Measurements from ENCODE around the gene EXT2.

Gene EXT2

GRCh38 chr11:44138286-44138685 lies 42.8 kb downstream of the EXT2 start:
- Histone ChIP-seq H3K27me3 (ENCODE audit: control insufficient read depth, insufficient read depth, low read length) (no peaks in the 10 kb centered on the region), H3K9me3 (ENCODE audit: control insufficient read depth, insufficient read depth, low read length) (no peaks in the 10 kb centered on the region), H3K9ac (ENCODE audit: low read depth, low read length) (no peak overlapping the region), H3K36me3 (ENCODE audit: control insufficient read depth, insufficient read depth, low read length) (no peaks in the 10 kb centered on the region), H3K4me3 (ENCODE audit: low read depth, low read length) (no peak overlapping the region), H3K4me1 (ENCODE audit: control insufficient read depth, insufficient read depth, low read length) (no peaks in the 10 kb centered on the region)

GRCh38 chr11:44138980-44139379 lies 43.5 kb downstream of the EXT2 start:
- Histone ChIP-seq H3K9me3 (ENCODE audit: control insufficient read depth, insufficient read depth, low read length) (no peaks in the 10 kb centered on the region), H3K36me3 (ENCODE audit: control insufficient read depth, insufficient read depth, low read length) (no peaks in the 10 kb centered on the region), H3K9ac (ENCODE audit: low read depth, low read length) (no peak overlapping the region), H3K4me1 (ENCODE audit: control insufficient read depth, insufficient read depth, low read length) (no peaks in the 10 kb centered on the region), H3K27me3 (ENCODE audit: control insufficient read depth, insufficient read depth, low read length) (no peaks in the 10 kb centered on the region), H3K4me3 (ENCODE audit: low read depth, low read length) (no peak overlapping the region)

- Histone ChIP-seq H3K27me3 (ENCODE audit: control insufficient read depth, insufficient read depth, low read length) (no peaks in the 10 kb centered on the region), H3K36me3 (ENCODE audit: control insufficient read depth, insufficient read depth, low read length) (no peaks in the 10 kb centered on the region), H3K9me3 (ENCODE audit: control insufficient read depth, insufficient read depth, low read length) (no peaks in the 10 kb centered on the region), H3K4me3 (ENCODE audit: low read depth, low read length) (no peak overlapping the region), H3K4me1 (ENCODE audit: control insufficient read depth, insufficient read depth, low read length) (no peaks in the 10 kb centered on the region), H3K9ac (ENCODE audit: low read depth, low read length) (no peak overlapping the region)
Measured at GRCh38 chr11:44139565-44140330, 44.3 kb downstream of the EXT2 start.

- no peaks in the 10 kb centered on the region for H3K9me3 ChIP-seq (ENCODE audit: control insufficient read depth, insufficient read depth, low read length)
- H3K9ac ChIP-seq (ENCODE audit: low read depth, low read length) = no peak overlapping the region
- no peaks in the 10 kb centered on the region for H3K27me3 ChIP-seq (ENCODE audit: control insufficient read depth, insufficient read depth, low read length)
- H3K4me1 ChIP-seq (ENCODE audit: control insufficient read depth, insufficient read depth, low read length) = no peaks in the 10 kb centered on the region
- H3K4me3 ChIP-seq (ENCODE audit: low read depth, low read length) = no peak overlapping the region
- H3K36me3 ChIP-seq (ENCODE audit: control insufficient read depth, insufficient read depth, low read length) = no peaks in the 10 kb centered on the region
Measured at GRCh38 chr11:44140372-44140771, 44.9 kb downstream of the EXT2 start.

- Histone ChIP-seq H3K9me3 (ENCODE audit: control insufficient read depth, insufficient read depth, low read length) (no peaks in the 10 kb centered on the region), H3K4me3 (ENCODE audit: low read depth, low read length) (no peak overlapping the region), H3K36me3 (ENCODE audit: control insufficient read depth, insufficient read depth, low read length) (no peaks in the 10 kb centered on the region), H3K27me3 (ENCODE audit: control insufficient read depth, insufficient read depth, low read length) (no peaks in the 10 kb centered on the region), H3K9ac (ENCODE audit: low read depth, low read length) (no peak overlapping the region), H3K4me1 (ENCODE audit: control insufficient read depth, insufficient read depth, low read length) (no peaks in the 10 kb centered on the region)
Measured at GRCh38 chr11:44140805-44141204, 45.3 kb downstream of the EXT2 start.

- Histone ChIP-seq H3K4me3 (ENCODE audit: low read depth, low read length) (no peak overlapping the region), H3K9ac (ENCODE audit: low read depth, low read length) (no peak overlapping the region), H3K27me3 (ENCODE audit: control insufficient read depth, insufficient read depth, low read length) (no peaks in the 10 kb centered on the region), H3K36me3 (ENCODE audit: control insufficient read depth, insufficient read depth, low read length) (no peaks in the 10 kb centered on the region), H3K4me1 (ENCODE audit: control insufficient read depth, insufficient read depth, low read length) (no peaks in the 10 kb centered on the region), H3K9me3 (ENCODE audit: control insufficient read depth, insufficient read depth, low read length) (no peaks in the 10 kb centered on the region)
Measured at GRCh38 chr11:44143987-44144909, 48.8 kb downstream of the EXT2 start.

- no peaks in the 10 kb centered on the region for H3K36me3 ChIP-seq (ENCODE audit: control insufficient read depth, insufficient read depth, low read length)
- H3K4me3 ChIP-seq (ENCODE audit: low read depth, low read length) = no peak overlapping the region
- no peaks in the 10 kb centered on the region for H3K9me3 ChIP-seq (ENCODE audit: control insufficient read depth, insufficient read depth, low read length)
- H3K27me3 ChIP-seq (ENCODE audit: control insufficient read depth, insufficient read depth, low read length) = no peaks in the 10 kb centered on the region
- H3K9ac ChIP-seq (ENCODE audit: low read depth, low read length) = no peak overlapping the region
- H3K4me1 ChIP-seq (ENCODE audit: control insufficient read depth, insufficient read depth, low read length) = no peaks in the 10 kb centered on the region
Measured at GRCh38 chr11:44145011-44145775, 49.7 kb downstream of the EXT2 start.

GRCh38 chr11:44146931-44147330 lies 51.5 kb downstream of the EXT2 start:
- Histone ChIP-seq H3K4me1 (ENCODE audit: control insufficient read depth, insufficient read depth, low read length) (no peaks in the 10 kb centered on the region), H3K4me3 (ENCODE audit: low read depth, low read length) (no peak overlapping the region), H3K36me3 (ENCODE audit: control insufficient read depth, insufficient read depth, low read length) (no peaks in the 10 kb centered on the region), H3K9me3 (ENCODE audit: control insufficient read depth, insufficient read depth, low read length) (no peaks in the 10 kb centered on the region), H3K9ac (ENCODE audit: low read depth, low read length) (no peak overlapping the region), H3K27me3 (ENCODE audit: control insufficient read depth, insufficient read depth, low read length) (no peaks in the 10 kb centered on the region)

- H3K36me3 ChIP-seq (ENCODE audit: control insufficient read depth, insufficient read depth, low read length) = no peaks in the 10 kb centered on the region
Measured at GRCh38 chr11:44147751-44148150, 52.3 kb downstream of the EXT2 start.

GRCh38 chr11:44149651-44150050 lies 54.2 kb downstream of the EXT2 start:
- no peak overlapping the region for H3K4me3 ChIP-seq (ENCODE audit: low read depth, low read length)
- no peaks in the 10 kb centered on the region for H3K9me3 ChIP-seq (ENCODE audit: control insufficient read depth, insufficient read depth, low read length)
- no peaks in the 10 kb centered on the region for H3K36me3 ChIP-seq (ENCODE audit: control insufficient read depth, insufficient read depth, low read length)

More at GRCh38 chr11:44147751-44148150, 52.3 kb downstream of the EXT2 start:
- Histone ChIP-seq H3K4me3 (ENCODE audit: low read depth, low read length) (no peak overlapping the region), H3K27me3 (ENCODE audit: control insufficient read depth, insufficient read depth, low read length) (no peaks in the 10 kb centered on the region), H3K9ac (ENCODE audit: low read depth, low read length) (no peak overlapping the region), H3K4me1 (ENCODE audit: control insufficient read depth, insufficient read depth, low read length) (no peaks in the 10 kb centered on the region), H3K9me3 (ENCODE audit: control insufficient read depth, insufficient read depth, low read length) (no peaks in the 10 kb centered on the region)

GRCh38 chr11:44150401-44150800 lies 54.9 kb downstream of the EXT2 start:
- no peaks in the 10 kb centered on the region for H3K4me1 ChIP-seq (ENCODE audit: control insufficient read depth, insufficient read depth, low read length)
- H3K9ac ChIP-seq (ENCODE audit: low read depth, low read length) = no peak overlapping the region
- H3K27me3 ChIP-seq (ENCODE audit: control insufficient read depth, insufficient read depth, low read length) = no peaks in the 10 kb centered on the region
- no peak overlapping the region for H3K4me3 ChIP-seq (ENCODE audit: low read depth, low read length)
- H3K36me3 ChIP-seq (ENCODE audit: control insufficient read depth, insufficient read depth, low read length) = no peaks in the 10 kb centered on the region
- H3K9me3 ChIP-seq (ENCODE audit: control insufficient read depth, insufficient read depth, low read length) = no peaks in the 10 kb centered on the region

More at GRCh38 chr11:44149651-44150050, 54.2 kb downstream of the EXT2 start:
- Histone ChIP-seq H3K4me1 (ENCODE audit: control insufficient read depth, insufficient read depth, low read length) (no peaks in the 10 kb centered on the region), H3K9ac (ENCODE audit: low read depth, low read length) (no peak overlapping the region), H3K27me3 (ENCODE audit: control insufficient read depth, insufficient read depth, low read length) (no peaks in the 10 kb centered on the region)
